MV-4-11 (cell line): ENCODE results near the gene AP5B1.

Source experiments
- DNase-seq: peaks from one replicate; lab custom pipeline; 2025; lab: John Stamatoyannopoulos, UW

The AP5B1 gene

DNA sequence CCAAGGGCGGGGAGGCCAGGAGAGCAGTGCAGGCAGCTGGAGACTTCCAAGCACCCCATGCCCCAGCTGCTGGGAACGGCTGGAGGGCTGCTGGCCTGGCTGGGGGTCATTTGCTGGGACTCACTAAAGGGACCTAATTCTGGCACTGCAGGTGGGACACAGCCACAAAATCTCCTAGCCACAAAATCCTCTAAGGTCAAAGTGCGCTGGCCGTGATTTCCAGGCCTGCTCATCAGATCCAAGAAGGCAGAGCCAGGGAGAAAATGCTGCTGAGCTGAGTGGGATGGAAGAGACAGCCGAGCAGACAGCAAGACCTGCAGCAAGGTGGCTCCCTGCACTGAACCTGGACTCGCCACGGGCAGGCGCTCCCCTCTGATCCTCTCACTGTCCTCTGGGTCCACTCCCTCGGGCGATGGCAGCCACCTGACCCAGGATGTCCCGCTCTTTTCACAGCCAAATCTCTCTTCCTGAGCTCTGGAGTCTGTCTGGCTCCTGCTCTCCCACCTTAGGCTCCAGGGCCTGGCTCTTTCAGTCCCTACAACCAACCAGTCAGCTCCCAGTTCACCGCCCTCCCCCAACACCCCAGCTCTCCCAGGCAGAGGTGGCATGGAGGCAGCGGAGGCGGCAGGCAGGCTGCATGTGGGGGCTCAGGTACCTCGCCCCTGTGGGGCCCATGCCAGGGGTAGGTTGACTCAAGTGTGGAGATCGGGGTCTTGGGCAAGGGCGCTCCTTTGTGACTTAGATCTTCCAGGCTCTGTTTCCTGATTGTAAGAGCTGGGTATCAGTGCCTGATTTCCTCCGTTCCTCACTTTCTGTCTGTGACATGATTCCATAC is 20.6 kb upstream of the AP5B1 start:
- no peak for DNase-seq

GRCh38 chr11:65798882-65799281 is 18.1 kb upstream of the AP5B1 start:
- no peak for DNase-seq

DNA sequence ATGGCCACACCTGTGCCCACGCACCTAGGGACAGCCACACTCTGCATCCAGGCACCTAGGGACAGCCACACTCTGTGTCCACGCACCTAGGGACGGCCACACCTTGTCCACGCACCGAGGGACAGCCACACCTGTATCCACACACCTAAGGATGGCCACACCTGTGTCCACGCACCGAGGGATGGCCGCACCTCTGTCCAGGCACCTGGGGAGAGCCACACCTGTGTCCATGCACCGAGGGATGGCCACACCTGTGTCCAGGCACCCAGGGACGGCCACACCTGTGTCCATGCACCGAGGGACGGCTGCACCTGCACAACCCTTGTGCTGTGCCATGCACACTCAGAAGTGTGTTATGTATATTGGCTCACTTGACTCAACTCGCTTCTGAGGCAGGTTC is 16.9 kb upstream of the AP5B1 start:
- DNase-seq = no peak

- no peak for DNase-seq
Measured at GRCh38 chr11:65796726-65797601, 16.2 kb upstream of the AP5B1 start.

GRCh38 chr11:65794570-65795510 is 14.1 kb upstream of the AP5B1 start:
- no peak for DNase-seq

DNA sequence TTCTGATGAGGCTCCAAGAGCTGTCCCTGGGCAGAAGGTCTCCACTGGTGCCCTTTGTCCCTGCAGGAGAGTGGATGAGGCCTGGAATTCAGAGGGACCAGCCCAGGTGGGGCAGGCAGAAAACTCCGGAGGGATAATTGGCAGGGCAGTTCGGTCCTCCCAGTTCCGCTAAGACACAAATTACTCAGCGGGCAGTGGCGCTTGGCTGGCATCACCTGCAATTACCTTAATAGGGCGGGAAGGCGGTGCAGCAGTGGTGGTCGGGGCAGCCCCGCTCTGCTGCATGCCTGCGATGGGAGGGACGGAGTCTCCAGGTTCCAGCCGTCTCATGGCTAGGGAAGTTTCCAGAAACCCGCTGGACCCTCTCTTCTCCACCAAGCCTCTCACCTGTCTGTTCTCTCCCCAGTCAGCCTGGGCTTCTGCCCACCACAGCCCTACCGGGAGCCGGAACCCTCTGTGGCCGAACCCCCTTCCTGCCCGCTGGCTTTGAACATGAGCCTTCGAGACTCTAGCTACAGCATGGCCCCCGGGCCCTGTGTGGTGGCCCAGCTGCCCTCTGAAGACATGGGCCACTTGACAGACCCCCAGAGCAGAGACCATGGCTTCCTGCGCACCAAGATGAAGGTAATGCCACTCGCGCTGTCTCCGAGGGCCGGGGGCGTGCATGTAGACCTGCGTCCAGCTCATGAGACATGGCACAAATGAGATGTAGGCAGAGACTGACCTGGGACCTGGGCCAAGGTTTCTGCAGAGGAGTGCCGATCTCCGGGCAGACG is 13.0 kb upstream of the AP5B1 start:
- no peak for DNase-seq

- DNase-seq = no peak
Measured at GRCh38 chr11:65793144-65793581, 12.4 kb upstream of the AP5B1 start.

DNA sequence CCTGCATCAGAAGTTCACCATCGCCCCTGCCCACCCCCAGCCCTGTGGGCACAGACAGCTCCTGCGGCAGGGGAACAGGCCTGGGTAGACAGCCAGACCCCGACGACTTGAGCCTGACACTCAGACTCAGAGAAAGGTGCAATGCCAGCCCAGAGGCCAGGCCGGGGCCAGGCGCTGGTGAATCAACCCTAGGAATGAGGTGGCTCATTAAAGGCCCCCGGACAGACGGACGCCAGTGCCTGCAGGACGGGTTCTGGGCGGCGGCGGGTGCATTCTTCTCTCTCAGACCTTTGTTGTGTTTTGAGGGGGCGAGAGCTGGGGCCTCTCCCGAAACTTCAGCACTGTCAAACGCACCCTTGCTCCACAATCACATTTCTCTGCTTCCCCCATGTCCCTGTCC is 11.7 kb upstream of the AP5B1 start:
- DNase-seq = no peak

DNA sequence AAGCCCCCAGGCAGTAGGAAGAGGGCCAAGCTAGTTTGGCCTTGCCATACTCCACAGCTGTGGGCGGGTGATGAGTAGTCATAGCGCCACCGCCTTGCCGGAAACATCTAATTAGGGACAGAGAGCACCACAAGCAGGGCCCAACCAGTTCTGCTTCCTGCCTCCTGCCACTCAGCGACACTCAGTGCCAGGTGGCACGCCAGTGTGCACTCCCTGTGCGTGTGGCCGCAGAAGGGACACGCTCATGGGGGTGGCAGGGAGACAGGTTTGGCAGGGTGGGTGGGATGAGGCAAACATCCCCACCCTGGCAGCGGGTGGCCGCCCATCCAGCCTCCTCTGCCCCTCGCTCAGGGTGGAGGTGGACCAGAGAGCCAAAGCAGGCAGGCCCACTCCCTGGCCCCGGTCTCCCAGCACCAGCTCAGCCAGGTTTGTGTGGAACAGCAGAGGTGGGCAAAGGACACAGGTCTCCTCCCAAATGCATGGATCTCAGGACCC is 11.0 kb upstream of the AP5B1 start:
- peak; percentile 84 for DNase-seq

DNA sequence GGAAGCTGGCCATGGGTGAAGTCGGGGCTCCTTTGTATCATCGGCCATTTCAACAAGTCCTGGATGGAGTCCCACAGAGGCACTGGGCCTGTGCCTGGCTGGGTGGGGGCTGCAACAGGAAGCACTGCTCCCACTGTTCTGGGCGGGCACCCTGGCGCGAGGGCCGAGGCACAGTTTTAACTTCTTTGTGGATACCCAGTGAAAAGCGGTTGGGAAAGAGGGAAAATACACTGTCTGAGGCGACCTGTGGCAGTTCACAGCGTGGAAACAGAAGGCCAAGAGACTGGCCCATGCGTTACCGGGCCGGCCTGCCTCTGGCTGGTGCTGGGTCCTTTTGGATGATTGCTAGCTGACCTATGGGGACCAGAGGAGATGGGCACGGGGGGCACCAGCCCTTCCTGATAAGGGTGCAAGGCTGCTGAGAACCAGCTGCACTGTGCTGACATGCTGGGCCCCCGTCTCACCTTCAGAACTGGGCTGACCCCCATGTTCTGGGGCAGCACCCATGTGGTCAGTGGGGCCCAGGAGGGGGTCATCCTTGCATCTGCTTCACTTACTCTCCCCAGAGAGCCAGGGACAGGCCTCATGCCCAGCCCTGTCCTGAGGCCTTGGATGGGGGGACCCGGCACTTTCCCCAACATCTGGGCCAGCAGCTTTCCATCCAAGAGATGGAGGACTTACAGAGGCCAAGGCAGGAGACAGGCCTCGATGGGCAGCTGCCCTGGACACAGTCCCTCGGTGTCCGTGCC is 10.3 kb upstream of the AP5B1 start:
- no peak for DNase-seq

GRCh38 chr11:65790104-65790901 is 9.5 kb upstream of the AP5B1 start:
- no peak for DNase-seq

DNA sequence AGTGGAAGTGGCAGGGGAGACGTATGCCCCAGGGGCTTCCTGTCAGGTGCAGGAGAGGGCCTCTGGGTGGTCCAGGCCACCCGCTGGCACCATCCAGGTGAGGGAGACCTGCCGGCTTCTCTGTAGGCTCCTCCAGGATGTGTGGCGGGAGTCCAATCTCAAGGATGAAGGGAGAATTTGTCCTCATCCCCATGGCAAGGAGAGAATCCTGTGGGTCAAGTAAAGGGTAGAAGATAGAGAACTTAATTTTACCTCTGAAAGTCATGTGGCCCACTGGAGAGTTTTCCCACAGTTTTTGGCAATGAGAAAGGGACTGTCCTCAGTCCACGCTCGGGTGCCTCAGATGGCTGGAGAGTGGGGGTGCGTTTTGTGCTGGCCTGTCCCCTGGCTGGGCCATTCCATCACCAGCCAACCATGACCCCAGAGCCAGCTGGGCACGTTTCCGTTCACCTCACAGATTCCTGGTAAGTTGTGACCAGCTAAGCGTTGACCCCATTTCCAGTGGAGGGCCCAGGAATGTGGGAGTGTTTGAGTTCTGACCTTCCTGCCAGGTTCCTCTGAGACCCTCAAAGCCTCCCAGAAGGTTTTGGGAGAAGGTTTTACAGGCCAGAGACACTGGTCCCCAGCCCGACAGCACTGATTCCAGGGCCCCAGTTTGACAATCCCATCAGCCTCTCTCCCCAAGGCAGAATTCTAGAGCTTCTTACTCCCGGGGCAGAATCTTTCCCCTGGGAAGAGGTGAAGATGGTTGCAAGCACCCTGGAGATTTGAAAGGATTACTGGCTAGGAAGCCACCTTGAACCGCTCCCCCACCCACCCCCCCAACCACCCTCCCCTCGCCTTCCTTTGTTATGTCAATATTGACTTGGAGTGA is 8.7 kb upstream of the AP5B1 start:
- DNase-seq = no peak

- DNase-seq = no peak
Measured at GRCh38 chr11:65788821-65789220, 8.0 kb upstream of the AP5B1 start.

GRCh38 chr11:65787649-65788622 is 7.2 kb upstream of the AP5B1 start:
- no peak for DNase-seq

DNA sequence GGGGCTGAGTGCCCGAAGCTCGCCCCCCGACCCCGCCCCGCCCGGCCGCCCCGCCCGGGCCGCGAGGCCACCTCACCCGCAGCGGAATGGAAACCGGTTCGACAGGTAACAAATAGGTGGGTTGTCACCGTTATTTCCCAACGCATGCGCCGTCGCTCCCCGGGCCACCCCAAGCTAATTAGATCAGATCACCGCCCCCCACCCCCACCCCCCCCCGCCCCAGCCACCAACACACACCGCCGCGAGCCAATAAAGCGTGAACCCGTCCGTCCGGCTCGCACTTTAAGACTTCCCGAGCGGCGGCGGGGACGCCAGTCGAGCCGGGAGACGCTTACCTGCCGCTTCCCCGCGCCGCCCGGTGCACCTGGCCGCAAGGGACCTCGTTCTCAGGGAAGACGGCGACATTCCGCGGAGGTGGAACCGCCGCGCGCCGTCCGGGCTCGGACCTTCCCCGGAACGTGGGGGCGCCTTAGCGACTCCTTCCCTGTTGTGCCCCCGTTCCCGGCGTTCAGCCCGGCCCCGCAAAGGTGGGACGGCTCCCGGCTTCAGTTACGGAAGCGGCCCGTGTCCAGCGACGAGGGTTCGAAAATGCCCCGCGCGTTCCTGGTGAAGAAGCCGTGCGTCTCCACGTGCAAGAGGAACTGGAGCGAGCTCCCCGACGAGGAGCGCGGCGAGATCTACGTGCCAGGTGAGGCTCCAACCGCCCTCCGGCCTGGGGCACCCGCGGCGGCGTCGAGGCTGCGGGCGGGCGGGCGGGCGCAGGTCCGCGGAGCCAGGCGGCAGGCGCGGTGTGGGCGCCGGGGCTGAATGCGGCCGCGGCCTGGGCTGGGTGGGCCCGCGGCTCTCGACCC is 6.2 kb upstream of the AP5B1 start, which contains the start of gene OVOL1:
Gene OVOL1, plus strand, starts transcription at position 278 of the 851 bp plus-strand sequence. Its CDS starts 311 bp downstream, at position 589.
- DNase-seq = no peak
